IgD-negative memory B cell (primary cell): ENCODE results near the gene ARHGAP24. TPM values are rescaled to one million over a fixed set of nuclear protein-coding genes. Genes with fewer than 3 reads are reported as not detected.

Source experiments
- H3K27ac Mint-ChIP-seq, 3 donors: one replicate each; pipeline ENCODE4 v1.8.0; 2020 to 2022; ENCODE audit warnings: mild to moderate bottlenecking in 3 of 3, mixed read lengths in 3 of 3, moderate library complexity in 1 of 3
- H3K27me3 Mint-ChIP-seq: one replicate; pipeline ENCODE4 v1.8.0; 2021; ENCODE audit warnings: mixed read lengths
- H3K36me3 Mint-ChIP-seq: one replicate; pipeline ENCODE4 v1.8.0; 2020; ENCODE audit warnings: mild to moderate bottlenecking, mixed read lengths
- H3K4me1 Mint-ChIP-seq, 3 donors: one replicate each; pipeline ENCODE4 v1.8.0; 2020 to 2022; ENCODE audit warnings: mixed read lengths in 3 of 3, mild to moderate bottlenecking in 1 of 3
- H3K4me3 Mint-ChIP-seq, 4 donors: one replicate each; pipeline ENCODE4 v1.8.0; 2020 to 2022; ENCODE audit warnings: mild to moderate bottlenecking in 4 of 4, mixed read lengths in 4 of 4, moderate library complexity in 3 of 4
- H3K9me3 Mint-ChIP-seq, 3 donors: one replicate each; pipeline ENCODE4 v1.8.0; 2020 to 2021; ENCODE audit warnings: mixed read lengths in 3 of 3, mild to moderate bottlenecking in 1 of 3
- polyA plus RNA-seq: library from polyadenylated mRNA; unstranded; fragments of 300-500 nt; fragmentation: Illumina TruSeq; gene quantifications from one replicate; pipeline ENCODE4 v1.2.3, GENCODE V29; 2021

Gene ARHGAP24
- polyA plus RNA-seq, 1 donor from 2014 or later, result 93.4 TPM

GRCh38 chr4:85713005-85713404 lies 238.1 kb downstream of the ARHGAP24 start:
- H3K36me3 Mint-ChIP-seq, result peaks cover 8% of the 10 kb centered on the region
- H3K9me3 Mint-ChIP-seq, result peaks cover 0 to 9% (median 6%) of the 10 kb centered on the region in 3 donors
- peaks cover 46 to 73% (median 54%) of the 10 kb centered on the region in 3 donors for H3K4me1 Mint-ChIP-seq
- H3K27me3 Mint-ChIP-seq, result no peaks in the 10 kb centered on the region
- peak overlapping the region; percentile 86 to 96 (median 91) for H3K27ac Mint-ChIP-seq
- H3K4me3 Mint-ChIP-seq, result peak overlapping the region in 2 of 4 donors; percentile 38 to 90

GRCh38 chr4:85715991-85716737 lies 241.2 kb downstream of the ARHGAP24 start:
- H3K4me3 Mint-ChIP-seq, result peak overlapping the region in 2 of 4 donors; percentile 23 to 32
- H3K9me3 Mint-ChIP-seq, result peaks cover 0 to 6% (median 6%) of the 10 kb centered on the region in 3 donors
- no peak overlapping the region for H3K27ac Mint-ChIP-seq
- no peaks in the 10 kb centered on the region for H3K27me3 Mint-ChIP-seq
- peaks cover 29 to 54% (median 38%) of the 10 kb centered on the region in 3 donors for H3K4me1 Mint-ChIP-seq
- peaks cover 14% of the 10 kb centered on the region for H3K36me3 Mint-ChIP-seq

- Mint-ChIP-seq H3K4me3 (peak overlapping the region in 3 of 4 donors; percentile 5 to 59 (median 10)), H3K27ac (peak overlapping the region in 2 of 3 donors; percentile 27 to 31), H3K36me3 (peaks cover 19% of the 10 kb centered on the region), H3K9me3 (peaks cover 0 to 5% (median 0%) of the 10 kb centered on the region in 3 donors), H3K4me1 (peaks cover 23 to 47% (median 36%) of the 10 kb centered on the region in 3 donors), H3K27me3 (no peaks in the 10 kb centered on the region)
Observed at GRCh38 chr4:85717351-85717750, 242.4 kb downstream of the ARHGAP24 start.

GRCh38 chr4:85717847-85718246 lies 242.9 kb downstream of the ARHGAP24 start:
- peaks cover 19 to 42% (median 32%) of the 10 kb centered on the region in 3 donors for H3K4me1 Mint-ChIP-seq
- no peak overlapping the region for H3K4me3 Mint-ChIP-seq
- H3K27ac Mint-ChIP-seq, result peak overlapping the region in 2 of 3 donors; percentile 1 to 27
- no peaks in the 10 kb centered on the region for H3K9me3 Mint-ChIP-seq
- H3K36me3 Mint-ChIP-seq, result peaks cover 17% of the 10 kb centered on the region
- no peaks in the 10 kb centered on the region for H3K27me3 Mint-ChIP-seq

GRCh38 chr4:85720735-85721134 lies 245.8 kb downstream of the ARHGAP24 start:
- H3K27me3 Mint-ChIP-seq, result no peaks in the 10 kb centered on the region
- H3K4me3 Mint-ChIP-seq, result no peak overlapping the region
- no peaks in the 10 kb centered on the region for H3K9me3 Mint-ChIP-seq
- H3K27ac Mint-ChIP-seq, result peak overlapping the region in 2 of 3 donors; percentile 29 to 96
- H3K36me3 Mint-ChIP-seq, result peaks cover 17% of the 10 kb centered on the region
- peaks cover 15 to 39% (median 33%) of the 10 kb centered on the region in 3 donors for H3K4me1 Mint-ChIP-seq

GRCh38 chr4:85722401-85722800 lies 247.5 kb downstream of the ARHGAP24 start:
- Mint-ChIP-seq H3K4me1 (peaks cover 17 to 41% (median 35%) of the 10 kb centered on the region in 3 donors), H3K4me3 (no peak overlapping the region), H3K27me3 (no peaks in the 10 kb centered on the region), H3K9me3 (no peaks in the 10 kb centered on the region), H3K27ac (peak overlapping the region in 2 of 3 donors; percentile 52 to 59), H3K36me3 (peaks cover 17% of the 10 kb centered on the region)

GRCh38 chr4:85722807-85723206 lies 247.9 kb downstream of the ARHGAP24 start:
- no peaks in the 10 kb centered on the region for H3K27me3 Mint-ChIP-seq
- peak overlapping the region in 2 of 3 donors; percentile 47 to 59 for H3K27ac Mint-ChIP-seq
- H3K9me3 Mint-ChIP-seq, result no peaks in the 10 kb centered on the region

GRCh38 chr4:85724791-85725563 lies 250.0 kb downstream of the ARHGAP24 start:
- H3K4me3 Mint-ChIP-seq, result peak overlapping the region; percentile 0 to 83 (median 60)

More at GRCh38 chr4:85722807-85723206, 247.9 kb downstream of the ARHGAP24 start:
- H3K4me3 Mint-ChIP-seq, result no peak overlapping the region
- H3K4me1 Mint-ChIP-seq, result peaks cover 21 to 37% (median 35%) of the 10 kb centered on the region in 3 donors
- peaks cover 17% of the 10 kb centered on the region for H3K36me3 Mint-ChIP-seq

GRCh38 chr4:85725721-85726170 lies 250.8 kb downstream of the ARHGAP24 start:
- H3K27me3 Mint-ChIP-seq, result no peaks in the 10 kb centered on the region
- no peaks in the 10 kb centered on the region for H3K9me3 Mint-ChIP-seq
- H3K36me3 Mint-ChIP-seq, result peaks cover 12% of the 10 kb centered on the region
- peak overlapping the region; percentile 76 to 95 (median 80) for H3K27ac Mint-ChIP-seq
- peak overlapping the region in 3 of 4 donors; percentile 48 to 83 (median 73) for H3K4me3 Mint-ChIP-seq
- peaks cover 19 to 41% (median 38%) of the 10 kb centered on the region in 3 donors for H3K4me1 Mint-ChIP-seq

More at GRCh38 chr4:85724791-85725563, 250.0 kb downstream of the ARHGAP24 start:
- peaks cover 21 to 44% (median 42%) of the 10 kb centered on the region in 3 donors for H3K4me1 Mint-ChIP-seq
- no peaks in the 10 kb centered on the region for H3K9me3 Mint-ChIP-seq
- H3K36me3 Mint-ChIP-seq, result peaks cover 17% of the 10 kb centered on the region
- H3K27me3 Mint-ChIP-seq, result no peaks in the 10 kb centered on the region
- peak overlapping the region; percentile 76 to 95 (median 80) for H3K27ac Mint-ChIP-seq

GRCh38 chr4:85726555-85726954 lies 251.6 kb downstream of the ARHGAP24 start:
- Mint-ChIP-seq H3K27ac (peak overlapping the region; percentile 76 to 95 (median 80)), H3K36me3 (peaks cover 11% of the 10 kb centered on the region), H3K9me3 (no peaks in the 10 kb centered on the region), H3K4me3 (peak overlapping the region in 2 of 4 donors; percentile 10 to 45), H3K4me1 (peaks cover 19 to 47% (median 44%) of the 10 kb centered on the region in 3 donors), H3K27me3 (no peaks in the 10 kb centered on the region)

- H3K4me3 Mint-ChIP-seq, result no peak overlapping the region
- H3K36me3 Mint-ChIP-seq, result peaks cover under 1% of the 10 kb centered on the region
- peak overlapping the region; percentile 55 to 87 (median 77) for H3K27ac Mint-ChIP-seq
Observed at GRCh38 chr4:85728464-85728863, 253.5 kb downstream of the ARHGAP24 start.

GRCh38 chr4:85732124-85732523 lies 257.2 kb downstream of the ARHGAP24 start:
- Mint-ChIP-seq H3K4me1 (peaks cover 37 to 66% (median 66%) of the 10 kb centered on the region in 3 donors), H3K36me3 (peaks cover 3% of the 10 kb centered on the region), H3K9me3 (peaks cover 0 to 2% (median 0%) of the 10 kb centered on the region in 3 donors), H3K27me3 (no peaks in the 10 kb centered on the region), H3K27ac (peak overlapping the region; percentile 16 to 69 (median 30)), H3K4me3 (peak overlapping the region in 3 of 4 donors; percentile 3 to 67 (median 58))

More at GRCh38 chr4:85728464-85728863, 253.5 kb downstream of the ARHGAP24 start:
- no peaks in the 10 kb centered on the region for H3K9me3 Mint-ChIP-seq
- H3K4me1 Mint-ChIP-seq, result peaks cover 24 to 53% (median 53%) of the 10 kb centered on the region in 3 donors
- H3K27me3 Mint-ChIP-seq, result no peaks in the 10 kb centered on the region

GRCh38 chr4:85733798-85734197 lies 258.8 kb downstream of the ARHGAP24 start:
- H3K9me3 Mint-ChIP-seq, result peaks cover 0 to 2% (median 0%) of the 10 kb centered on the region in 3 donors
- peak overlapping the region in 3 of 4 donors; percentile 35 to 85 (median 49) for H3K4me3 Mint-ChIP-seq
- no peaks in the 10 kb centered on the region for H3K27me3 Mint-ChIP-seq
- peak overlapping the region; percentile 1 to 86 (median 71) for H3K27ac Mint-ChIP-seq
- peaks cover 3% of the 10 kb centered on the region for H3K36me3 Mint-ChIP-seq
- H3K4me1 Mint-ChIP-seq, result peaks cover 35 to 68% (median 67%) of the 10 kb centered on the region in 3 donors

GRCh38 chr4:85734424-85734831 lies 259.5 kb downstream of the ARHGAP24 start:
- Mint-ChIP-seq H3K4me1 (peaks cover 39 to 74% (median 71%) of the 10 kb centered on the region in 3 donors), H3K4me3 (peak overlapping the region in 2 of 4 donors; percentile 18 to 49), H3K36me3 (peaks cover 5% of the 10 kb centered on the region), H3K27me3 (no peaks in the 10 kb centered on the region), H3K27ac (peak overlapping the region; percentile 74 to 95 (median 86)), H3K9me3 (peaks cover 0 to 2% (median 0%) of the 10 kb centered on the region in 3 donors)
